Panc1 (cell line): Measurements from ENCODE around the gene NDRG2.

Experiments
- CTCF ChIP-seq: fragments of 450-650 bp; IDR thresholded peaks from 2 replicates; pipeline ENCODE4 v1.5.1; 2017; ENCODE audit warnings: mild to moderate bottlenecking
- REST ChIP-seq, 2 experiments: IDR thresholded peaks; 2 replicates each; pipeline ENCODE4 v1.6.1; 2011 to 2012; ENCODE audit warnings: low read depth in 2 of 2, control low read depth in 1 of 2, low read length in 1 of 2, mild to moderate bottlenecking in 1 of 2, moderate library complexity in 1 of 2; ENCODE audit not compliant: insufficient read depth in 1 of 2

- no peak for TF ChIP-seq CTCF
- TF ChIP-seq REST (IDR thresholded peaks at IDR 0.05; ENCODE audit: insufficient read depth in 1 of 2, low read depth in 2 of 2, low read length in 1 of 2) = no peak
Measured at GRCh38 chr14:21057803-21058675, 33.2 kb upstream of the NDRG2 start, which contains the start of gene RNASE8.
